ENCODE measurements around the gene ARHGEF33.
A peak's percentile ranks its signal among the peaks of the same experiment; 100 is the strongest.

- peak; percentile 54 to 62 for TF ChIP-seq CTCF (conservative IDR thresholded peaks at IDR 0.05; ENCODE audit: low read depth in 2 of 2)
- no peak for TF ChIP-seq POLR2AphosphoS5 (IDR thresholded peaks at IDR 0.05; ENCODE audit: low read depth)
- TF ChIP-seq REST (IDR thresholded peaks at IDR 0.05; ENCODE audit: unreplicated experiment) = no peak
- TF ChIP-seq EZH2 (IDR thresholded peaks at IDR 0.05; ENCODE audit: low read depth, unreplicated experiment) = no peak
- TF ChIP-seq EZH2phosphoT487 (IDR thresholded peaks at IDR 0.05; ENCODE audit: unreplicated experiment) = no peak
- no peak for TF ChIP-seq STAT1 (IDR thresholded peaks at IDR 0.05; ENCODE audit: unreplicated experiment)
- TF ChIP-seq JUNB (IDR thresholded peaks at IDR 0.05; ENCODE audit: unreplicated experiment) = no peak
- TF ChIP-seq, protein P1, sequence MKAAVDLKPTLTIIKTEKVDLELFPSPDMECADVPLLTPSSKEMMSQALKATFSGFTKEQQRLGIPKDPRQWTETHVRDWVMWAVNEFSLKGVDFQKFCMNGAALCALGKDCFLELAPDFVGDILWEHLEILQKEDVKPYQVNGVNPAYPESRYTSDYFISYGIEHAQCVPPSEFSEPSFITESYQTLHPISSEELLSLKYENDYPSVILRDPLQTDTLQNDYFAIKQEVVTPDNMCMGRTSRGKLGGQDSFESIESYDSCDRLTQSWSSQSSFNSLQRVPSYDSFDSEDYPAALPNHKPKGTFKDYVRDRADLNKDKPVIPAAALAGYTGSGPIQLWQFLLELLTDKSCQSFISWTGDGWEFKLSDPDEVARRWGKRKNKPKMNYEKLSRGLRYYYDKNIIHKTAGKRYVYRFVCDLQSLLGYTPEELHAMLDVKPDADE (IDR thresholded peaks at IDR 0.05) = no peak
- TF ChIP-seq CREB1 (CRISPR knock-in tag; IDR thresholded peaks at IDR 0.05; ENCODE audit: low read depth) = no peak
- TF ChIP-seq ZNF331 (CRISPR knock-in tag; IDR thresholded peaks at IDR 0.05; ENCODE audit: low read depth) = no peak
- no peak for TF ChIP-seq ZNF462 (CRISPR knock-in tag; IDR thresholded peaks at IDR 0.05)
- no peak for TF ChIP-seq ZNF114 (CRISPR knock-in tag; IDR thresholded peaks at IDR 0.05)
Observed at GRCh38 chr2:38925982-38926381, 36.3 kb downstream of the ARHGEF33 start.

All from GM23338 (cell line).